Activated CD4-positive, CD25-positive, alpha-beta regulatory T cell treated with anti-CD3 and anti-CD28 coated beads, Interleukin-2, amount 50 U/mL, for 16 hours (primary cell): Measurements from ENCODE around the gene MUC5B.

Experiments
- DNase-seq: peaks from one replicate; pipeline ENCODE4 v3.0.0-alpha.2; 2020; ENCODE audit warnings: low read depth, low spot score

Gene MUC5B

GRCh38 chr11:1285316-1285744 is 62.5 kb downstream of the MUC5B start:
- DNase-seq = no peak

GRCh38 chr11:1285876-1286275 is 63.0 kb downstream of the MUC5B start:
- no peak for DNase-seq

GRCh38 chr11:1287928-1288327 is 65.1 kb downstream of the MUC5B start:
- no peak for DNase-seq

- no peak for DNase-seq
Measured at GRCh38 chr11:1288426-1289151, 65.7 kb downstream of the MUC5B start.

- no peak for DNase-seq
Measured at GRCh38 chr11:1289211-1289935, 66.5 kb downstream of the MUC5B start.

- no peak for DNase-seq
Measured at GRCh38 chr11:1290052-1291040, 67.5 kb downstream of the MUC5B start.

GRCh38 chr11:1291295-1292017 is 68.6 kb downstream of the MUC5B start:
- no peak for DNase-seq

- DNase-seq = no peak
Measured at GRCh38 chr11:1292018-1292643, 69.3 kb downstream of the MUC5B start.

- DNase-seq = no peak
Measured at GRCh38 chr11:1292644-1293618, 70.1 kb downstream of the MUC5B start.

- no peak for DNase-seq
Measured at GRCh38 chr11:1293619-1294015, 70.8 kb downstream of the MUC5B start.

- DNase-seq = no peak
Measured at GRCh38 chr11:1295086-1295485, 72.2 kb downstream of the MUC5B start.

- DNase-seq = no peak
Measured at GRCh38 chr11:1295591-1295990, 72.7 kb downstream of the MUC5B start.

- DNase-seq = no peak
Measured at GRCh38 chr11:1296287-1296686, 73.4 kb downstream of the MUC5B start.

GRCh38 chr11:1297011-1297575 is 74.2 kb downstream of the MUC5B start:
- no peak for DNase-seq

- no peak for DNase-seq
Measured at GRCh38 chr11:1297576-1298473, 75.0 kb downstream of the MUC5B start.

GRCh38 chr11:1298695-1299492 is 76.0 kb downstream of the MUC5B start:
- no peak for DNase-seq

- no peak for DNase-seq
Measured at GRCh38 chr11:1299621-1300020, 76.8 kb downstream of the MUC5B start.
